Activated T-helper 17 cell treated with anti-CD3 and anti-CD28 coated beads, Interleukin-2, amount 50 U/mL, for 72 hours (primary cell): ENCODE data around the gene ALOX12B. TPM values are rescaled to one million over a fixed set of nuclear protein-coding genes. Genes with fewer than 3 reads are reported as not detected.
"Not testable (repeated sequence)": the region's sequence is repeated elsewhere in the genome, so short reads cannot be mapped to it uniquely, and the experiment has no call there.

Experiments used
- ATAC-seq: fragments of 150-1000 bp; cut with Tn5 transposase; replicated peaks from 2 replicates; pipeline ENCODE4 v1.10.0; 2021; ENCODE audit warnings: mild to moderate bottlenecking, moderate library complexity
- H3K27ac Mint-ChIP-seq: one replicate; pipeline ENCODE4 v1.8.0; 2022; ENCODE audit warnings: mixed read lengths
- H3K27me3 Mint-ChIP-seq: one replicate; pipeline ENCODE4 v1.8.0; 2022; ENCODE audit warnings: mixed read lengths
- H3K36me3 Mint-ChIP-seq: one replicate; pipeline ENCODE4 v1.8.0; 2022; ENCODE audit warnings: low read depth, mild to moderate bottlenecking, mixed read lengths
- H3K4me1 Mint-ChIP-seq: one replicate; pipeline ENCODE4 v1.8.0; 2022; ENCODE audit warnings: mixed read lengths
- H3K4me3 Mint-ChIP-seq: one replicate; pipeline ENCODE4 v1.8.0; 2022; ENCODE audit warnings: mild to moderate bottlenecking, mixed read lengths
- H3K9me3 Mint-ChIP-seq: one replicate; pipeline ENCODE4 v1.8.0; 2022; ENCODE audit warnings: mixed read lengths
- total RNA-seq, 2 donors: library from RNA; stranded (reverse); gene quantifications; one replicate each; pipeline ENCODE4 v1.2.3, GENCODE V29; 2022

The ALOX12B gene
- total RNA-seq, 2 donors from 2014 or later, result 1.1 to 6.2 TPM

GRCh38 chr17:8069587-8069860 lies 18.0 kb downstream of the ALOX12B start:
- no peak for ATAC-seq
- Mint-ChIP-seq H3K4me3 (no peak overlapping the region), H3K36me3 (no peaks in the 10 kb centered on the region), H3K4me1 (peaks cover 18% of the 10 kb centered on the region), H3K9me3 (no peaks in the 10 kb centered on the region), H3K27me3 (peaks cover 20% of the 10 kb centered on the region), H3K27ac (no peak overlapping the region)

- no peaks in the 10 kb centered on the region for H3K36me3 Mint-ChIP-seq
- H3K4me1 Mint-ChIP-seq, result peaks cover 12% of the 10 kb centered on the region
- peaks cover 19% of the 10 kb centered on the region for H3K27me3 Mint-ChIP-seq
- no peak for ATAC-seq
- no peak overlapping the region for H3K27ac Mint-ChIP-seq
- no peaks in the 10 kb centered on the region for H3K9me3 Mint-ChIP-seq
- H3K4me3 Mint-ChIP-seq, result no peak overlapping the region
Measured at GRCh38 chr17:8068736-8069586, 18.6 kb downstream of the ALOX12B start.

GRCh38 chr17:8067806-8068205 lies 19.7 kb downstream of the ALOX12B start:
- Mint-ChIP-seq H3K36me3 (no peaks in the 10 kb centered on the region), H3K9me3 (no peaks in the 10 kb centered on the region), H3K4me1 (peaks cover 5% of the 10 kb centered on the region), H3K27me3 (peaks cover 21% of the 10 kb centered on the region), H3K27ac (peak overlapping the region; percentile 33), H3K4me3 (no peak overlapping the region)
- no peak for ATAC-seq

GRCh38 chr17:8066841-8067775 lies 20.4 kb downstream of the ALOX12B start:
- ATAC-seq, result no peak
- Mint-ChIP-seq H3K4me1 (no peaks in the 10 kb centered on the region), H3K4me3 (no peak overlapping the region), H3K9me3 (no peaks in the 10 kb centered on the region), H3K36me3 (no peaks in the 10 kb centered on the region), H3K27me3 (peaks cover 22% of the 10 kb centered on the region), H3K27ac (no peak overlapping the region)

GRCh38 chr17:8064561-8065019 lies 22.9 kb downstream of the ALOX12B start:
- Mint-ChIP-seq H3K4me1 (no peaks in the 10 kb centered on the region), H3K9me3 (no peaks in the 10 kb centered on the region), H3K4me3 (no peak overlapping the region), H3K27me3 (peaks cover 30% of the 10 kb centered on the region), H3K27ac (no peak overlapping the region), H3K36me3 (no peaks in the 10 kb centered on the region)
- ATAC-seq, result no peak

GRCh38 chr17:8063761-8064534 lies 23.6 kb downstream of the ALOX12B start:
- Mint-ChIP-seq H3K4me1 (no peaks in the 10 kb centered on the region), H3K27ac (no peak overlapping the region), H3K9me3 (no peaks in the 10 kb centered on the region), H3K36me3 (no peaks in the 10 kb centered on the region), H3K4me3 (no peak overlapping the region), H3K27me3 (peaks cover 31% of the 10 kb centered on the region)
- no peak for ATAC-seq

- H3K4me3 Mint-ChIP-seq, result no peak overlapping the region
- H3K27me3 Mint-ChIP-seq, result peaks cover 34% of the 10 kb centered on the region
Measured at GRCh38 chr17:8062807-8063483, 24.6 kb downstream of the ALOX12B start.

GRCh38 chr17:8062435-8062806 lies 25.1 kb downstream of the ALOX12B start:
- H3K36me3 Mint-ChIP-seq, result no peaks in the 10 kb centered on the region
- no peak for ATAC-seq
- peaks cover 36% of the 10 kb centered on the region for H3K27me3 Mint-ChIP-seq
- H3K4me1 Mint-ChIP-seq, result no peaks in the 10 kb centered on the region
- H3K4me3 Mint-ChIP-seq, result no peak overlapping the region
- H3K9me3 Mint-ChIP-seq, result no peaks in the 10 kb centered on the region
- H3K27ac Mint-ChIP-seq, result no peak overlapping the region

More at GRCh38 chr17:8062807-8063483, 24.6 kb downstream of the ALOX12B start:
- no peak for ATAC-seq
- Mint-ChIP-seq H3K4me1 (no peaks in the 10 kb centered on the region), H3K27ac (no peak overlapping the region), H3K9me3 (no peaks in the 10 kb centered on the region), H3K36me3 (no peaks in the 10 kb centered on the region)

- H3K4me1 Mint-ChIP-seq, H3K9me3 Mint-ChIP-seq: not testable (repeated sequence)
- peaks cover 40% of the 10 kb centered on the region for H3K27me3 Mint-ChIP-seq
Measured at GRCh38 chr17:8061851-8062250, 25.7 kb downstream of the ALOX12B start.

GRCh38 chr17:8060274-8060673 lies 27.2 kb downstream of the ALOX12B start:
- peak; percentile 44 for ATAC-seq
- no peaks in the 10 kb centered on the region for H3K9me3 Mint-ChIP-seq
- no peaks in the 10 kb centered on the region for H3K4me1 Mint-ChIP-seq
- H3K36me3 Mint-ChIP-seq, result no peaks in the 10 kb centered on the region
- peaks cover 43% of the 10 kb centered on the region for H3K27me3 Mint-ChIP-seq
- no peak overlapping the region for H3K4me3 Mint-ChIP-seq
- H3K27ac Mint-ChIP-seq, result no peak overlapping the region

More at GRCh38 chr17:8061851-8062250, 25.7 kb downstream of the ALOX12B start:
- ATAC-seq, H3K36me3 Mint-ChIP-seq, H3K27ac Mint-ChIP-seq, H3K4me3 Mint-ChIP-seq: not testable (repeated sequence)

- Mint-ChIP-seq H3K4me1 (no peaks in the 10 kb centered on the region), H3K9me3 (no peaks in the 10 kb centered on the region), H3K27me3 (peaks cover 39% of the 10 kb centered on the region), H3K27ac (no peak overlapping the region), H3K36me3 (no peaks in the 10 kb centered on the region), H3K4me3 (no peak overlapping the region)
- no peak for ATAC-seq
Measured at GRCh38 chr17:8059131-8059530, 28.4 kb downstream of the ALOX12B start.

- ATAC-seq, result peak; percentile 76
- H3K27me3 Mint-ChIP-seq, result peaks cover 30% of the 10 kb centered on the region
- H3K9me3 Mint-ChIP-seq, result no peaks in the 10 kb centered on the region
- H3K36me3 Mint-ChIP-seq, result no peaks in the 10 kb centered on the region
- no peak overlapping the region for H3K27ac Mint-ChIP-seq
- no peaks in the 10 kb centered on the region for H3K4me1 Mint-ChIP-seq
- no peak overlapping the region for H3K4me3 Mint-ChIP-seq
Measured at GRCh38 chr17:8057691-8058114, 29.8 kb downstream of the ALOX12B start.

GRCh38 chr17:8056976-8057625 lies 30.4 kb downstream of the ALOX12B start:
- no peak for ATAC-seq
- H3K27me3 Mint-ChIP-seq, result peaks cover 25% of the 10 kb centered on the region
- H3K9me3 Mint-ChIP-seq, result no peaks in the 10 kb centered on the region
- H3K4me1 Mint-ChIP-seq, result no peaks in the 10 kb centered on the region
- no peak overlapping the region for H3K4me3 Mint-ChIP-seq
- no peaks in the 10 kb centered on the region for H3K36me3 Mint-ChIP-seq
- no peak overlapping the region for H3K27ac Mint-ChIP-seq
